ENCODE results near the gene SYT3. TPM values are rescaled to one million over a fixed set of nuclear protein-coding genes. Genes with fewer than 3 reads are reported as not detected.
"Not testable (repeated sequence)": the region's sequence is repeated elsewhere in the genome, so short reads cannot be mapped to it uniquely, and the experiment has no call there.

The SYT3 gene
- total RNA-seq, 2 experiments from 2014 or later, result not detected

- CTCF ChIA-PET, result no interaction called here
- Mint-ChIP-seq H3K4me3 (no peak overlapping the region), H3K36me3 (ENCODE audit: low read depth) (no peaks in the 10 kb centered on the region), H3K27ac (no peak overlapping the region), H3K9me3 (peaks cover 2% of the 10 kb centered on the region), H3K4me1 (ENCODE audit: low read depth) (no peaks in the 10 kb centered on the region), H3K27me3 (ENCODE audit: low read depth) (peaks cover 11% of the 10 kb centered on the region)
- intact Hi-C loops (cut with micrococcal nuclease), result no loop called here
- no peak for DNase-seq
Observed at GRCh38 chr19:50628146-50628545, 11.5 kb downstream of the SYT3 start.

GRCh38 chr19:50626795-50627194 is 12.9 kb downstream of the SYT3 start:
- H3K4me3 Mint-ChIP-seq, result no peak overlapping the region
- H3K36me3 Mint-ChIP-seq (ENCODE audit: low read depth), result no peaks in the 10 kb centered on the region
- CTCF ChIA-PET, result interaction anchor here (0.5 to 0.6 kb wide), 2 partner anchors 62 to 468 kb away, joined by 3 read pairs; no protein-coding TSS in a partner anchor
- H3K27ac Mint-ChIP-seq, result no peak overlapping the region
- DNase-seq, result no peak
- no peaks in the 10 kb centered on the region for H3K4me1 Mint-ChIP-seq (ENCODE audit: low read depth)
- H3K9me3 Mint-ChIP-seq, result no peaks in the 10 kb centered on the region
- peaks cover 8% of the 10 kb centered on the region for H3K27me3 Mint-ChIP-seq (ENCODE audit: low read depth)
- intact Hi-C loops (cut with micrococcal nuclease), result no loop called here

- H3K4me1 Mint-ChIP-seq (ENCODE audit: low read depth), result no peaks in the 10 kb centered on the region
- no peak overlapping the region for H3K4me3 Mint-ChIP-seq
- intact Hi-C loops (cut with micrococcal nuclease), result no loop called here
- DNase-seq, result no peak
- no peaks in the 10 kb centered on the region for H3K9me3 Mint-ChIP-seq
- H3K27me3 Mint-ChIP-seq (ENCODE audit: low read depth), result peaks cover 3% of the 10 kb centered on the region
- H3K36me3 Mint-ChIP-seq (ENCODE audit: low read depth), result no peaks in the 10 kb centered on the region
- CTCF ChIA-PET, result no interaction called here
- H3K27ac Mint-ChIP-seq, result no peak overlapping the region
Observed at GRCh38 chr19:50626011-50626410, 13.7 kb downstream of the SYT3 start.

- H3K36me3 Mint-ChIP-seq (ENCODE audit: low read depth), result no peaks in the 10 kb centered on the region
- intact Hi-C loops (cut with micrococcal nuclease), result no loop called here
- H3K4me3 Mint-ChIP-seq, result no peak overlapping the region
- no peak overlapping the region for H3K27ac Mint-ChIP-seq
- no peak for DNase-seq
- no peaks in the 10 kb centered on the region for H3K4me1 Mint-ChIP-seq (ENCODE audit: low read depth)
- CTCF ChIA-PET, result no interaction called here
- no peaks in the 10 kb centered on the region for H3K9me3 Mint-ChIP-seq
- H3K27me3 Mint-ChIP-seq (ENCODE audit: low read depth), result no peaks in the 10 kb centered on the region
Observed at GRCh38 chr19:50624949-50625600, 14.6 kb downstream of the SYT3 start.

- not testable (repeated sequence) for H3K36me3 Mint-ChIP-seq (ENCODE audit: low read depth)
Observed at GRCh38 chr19:50620394-50620906, 19.2 kb downstream of the SYT3 start.

GRCh38 chr19:50619184-50619583 is 20.5 kb downstream of the SYT3 start:
- H3K36me3 Mint-ChIP-seq (ENCODE audit: low read depth); CTCF ChIA-PET; H3K27me3 Mint-ChIP-seq (ENCODE audit: low read depth); H3K9me3 Mint-ChIP-seq; DNase-seq; H3K4me1 Mint-ChIP-seq (ENCODE audit: low read depth); H3K4me3 Mint-ChIP-seq; H3K27ac Mint-ChIP-seq; intact Hi-C loops (cut with micrococcal nuclease): not testable (repeated sequence)

More at GRCh38 chr19:50620394-50620906, 19.2 kb downstream of the SYT3 start:
- DNase-seq; H3K27me3 Mint-ChIP-seq (ENCODE audit: low read depth); H3K4me1 Mint-ChIP-seq (ENCODE audit: low read depth); H3K4me3 Mint-ChIP-seq; H3K27ac Mint-ChIP-seq; CTCF ChIA-PET; H3K9me3 Mint-ChIP-seq; intact Hi-C loops (cut with micrococcal nuclease): not testable (repeated sequence)

DNA sequence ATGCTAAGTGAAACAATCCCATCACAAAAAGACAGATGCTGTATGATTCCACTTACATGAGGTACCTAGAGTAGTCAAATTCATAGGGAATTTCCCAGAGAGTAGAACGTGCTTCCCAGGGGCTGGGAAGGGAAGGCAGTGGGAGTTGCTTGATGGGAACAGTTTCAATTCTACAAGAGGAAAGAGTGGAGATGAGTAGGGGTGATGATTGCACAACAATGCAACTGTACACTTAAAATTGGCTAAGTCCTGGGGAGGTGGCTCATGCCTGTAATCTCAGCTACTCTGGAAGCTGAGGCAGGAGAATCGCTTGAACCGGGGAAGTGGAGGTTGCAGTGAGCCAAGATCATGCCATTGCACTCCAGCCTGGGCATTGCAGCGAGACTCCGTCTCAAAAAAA is 21.3 kb downstream of the SYT3 start:
- DNase-seq; intact Hi-C loops (cut with micrococcal nuclease); H3K4me1 Mint-ChIP-seq (ENCODE audit: low read depth); H3K4me3 Mint-ChIP-seq; CTCF ChIA-PET; H3K36me3 Mint-ChIP-seq (ENCODE audit: low read depth); H3K27ac Mint-ChIP-seq; H3K27me3 Mint-ChIP-seq (ENCODE audit: low read depth); H3K9me3 Mint-ChIP-seq: not testable (repeated sequence)

GRCh38 chr19:50612504-50613404 is 26.9 kb downstream of the SYT3 start:
- H3K9me3 Mint-ChIP-seq; H3K36me3 Mint-ChIP-seq (ENCODE audit: low read depth); DNase-seq; intact Hi-C loops (cut with micrococcal nuclease); H3K4me1 Mint-ChIP-seq (ENCODE audit: low read depth); H3K27ac Mint-ChIP-seq; H3K4me3 Mint-ChIP-seq: not testable (repeated sequence)
- CTCF ChIA-PET, result interaction anchor here (0.6 kb wide), 1 partner anchor 384 kb away, joined by 3 read pairs; no protein-coding TSS in a partner anchor
- H3K27me3 Mint-ChIP-seq (ENCODE audit: low read depth), result peaks cover 19% of the 10 kb centered on the region

DNA sequence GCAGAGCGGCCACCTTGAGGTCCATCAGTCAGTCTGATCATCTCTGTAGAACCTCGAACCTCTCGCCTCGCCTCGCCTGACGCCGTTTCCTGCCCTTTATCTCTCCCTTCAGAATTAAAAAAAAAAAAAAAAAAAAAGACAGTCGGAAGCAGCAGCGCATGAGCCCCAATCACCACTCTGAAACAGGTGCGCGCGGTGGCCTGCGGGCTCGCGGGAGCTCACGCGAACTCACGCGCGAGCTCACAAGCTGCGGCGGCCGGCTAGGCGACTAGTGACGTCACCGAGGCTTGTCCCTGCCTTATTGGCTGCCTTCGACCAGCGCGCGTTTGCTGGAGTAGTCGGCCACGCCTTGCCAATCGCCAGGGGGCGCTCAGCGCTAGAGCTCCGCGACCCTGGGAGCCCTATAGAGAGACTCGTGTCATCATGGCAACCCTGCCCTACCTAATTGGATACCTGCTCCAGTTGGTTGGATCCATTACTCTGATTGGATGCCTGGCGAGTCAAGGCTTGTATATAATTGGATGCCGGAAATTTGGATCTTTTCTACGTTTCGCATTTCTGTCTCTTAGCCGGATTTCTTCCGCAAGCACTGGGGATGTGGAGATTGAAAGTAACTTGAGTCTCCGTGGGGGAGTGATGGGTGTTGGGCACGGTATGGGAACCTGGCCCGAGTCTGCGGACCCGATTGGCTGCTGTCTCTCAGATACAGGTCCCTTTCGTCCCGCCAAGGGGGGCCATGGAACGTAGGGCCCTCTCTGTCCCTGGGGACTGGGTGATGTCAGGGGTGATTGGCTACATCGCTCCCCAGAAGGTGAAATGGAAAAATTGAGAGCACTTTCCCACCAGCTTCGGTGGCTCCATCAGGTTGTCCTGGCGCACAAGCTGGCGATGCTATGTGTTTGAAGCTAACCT is 31.6 kb downstream of the SYT3 start:
- Mint-ChIP-seq H3K4me1 (ENCODE audit: low read depth) (peaks cover 10% of the 10 kb centered on the region), H3K27me3 (ENCODE audit: low read depth) (peaks cover 32% of the 10 kb centered on the region), H3K27ac (no peak overlapping the region), H3K4me3 (no peak overlapping the region), H3K36me3 (ENCODE audit: low read depth) (no peaks in the 10 kb centered on the region), H3K9me3 (no peaks in the 10 kb centered on the region)
- peak; percentile 91 for DNase-seq
- intact Hi-C loops (cut with micrococcal nuclease), result loop anchor here (2.0 kb wide), 3 partner anchors 51 to 315 kb away; no protein-coding TSS in a partner anchor
- CTCF ChIA-PET, result interaction anchor here (0.7 to 1.0 kb wide), 4 partner anchors 9 to 606 kb away, joined by 3 to 4 read pairs (median 3); no protein-coding TSS in a partner anchor

DNA sequence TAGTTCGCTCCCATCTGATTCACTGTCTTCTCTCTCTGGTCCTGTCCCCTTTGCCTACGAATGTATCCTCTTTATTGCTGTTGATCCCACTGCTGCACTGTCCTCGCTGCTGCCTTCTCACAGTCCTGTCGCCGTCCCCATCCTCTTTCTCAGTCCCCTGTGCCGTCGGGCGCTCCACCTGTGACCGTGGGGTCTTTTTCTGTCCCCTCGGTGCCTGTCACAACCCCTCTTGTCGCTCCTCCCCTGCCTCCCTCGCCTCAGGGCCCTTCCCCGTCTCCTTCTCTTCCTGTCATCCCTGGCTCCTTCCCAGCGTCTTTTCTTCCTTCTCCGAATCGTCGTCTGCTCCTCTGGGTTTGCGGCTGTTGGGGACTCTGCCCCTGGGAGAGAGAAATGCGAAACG is 32.3 kb downstream of the SYT3 start:
- Mint-ChIP-seq H3K27me3 (ENCODE audit: low read depth) (peaks cover 36% of the 10 kb centered on the region), H3K4me1 (ENCODE audit: low read depth) (peaks cover 10% of the 10 kb centered on the region), H3K9me3 (no peaks in the 10 kb centered on the region), H3K36me3 (ENCODE audit: low read depth) (no peaks in the 10 kb centered on the region), H3K27ac (no peak overlapping the region), H3K4me3 (no peak overlapping the region)
- no peak for DNase-seq
- CTCF ChIA-PET, result interaction anchor here (0.7 to 1.0 kb wide), 3 partner anchors 8 to 315 kb away, joined by 3 to 4 read pairs (median 3); no protein-coding TSS in a partner anchor
- intact Hi-C loops (cut with micrococcal nuclease), result no loop called here

DNA sequence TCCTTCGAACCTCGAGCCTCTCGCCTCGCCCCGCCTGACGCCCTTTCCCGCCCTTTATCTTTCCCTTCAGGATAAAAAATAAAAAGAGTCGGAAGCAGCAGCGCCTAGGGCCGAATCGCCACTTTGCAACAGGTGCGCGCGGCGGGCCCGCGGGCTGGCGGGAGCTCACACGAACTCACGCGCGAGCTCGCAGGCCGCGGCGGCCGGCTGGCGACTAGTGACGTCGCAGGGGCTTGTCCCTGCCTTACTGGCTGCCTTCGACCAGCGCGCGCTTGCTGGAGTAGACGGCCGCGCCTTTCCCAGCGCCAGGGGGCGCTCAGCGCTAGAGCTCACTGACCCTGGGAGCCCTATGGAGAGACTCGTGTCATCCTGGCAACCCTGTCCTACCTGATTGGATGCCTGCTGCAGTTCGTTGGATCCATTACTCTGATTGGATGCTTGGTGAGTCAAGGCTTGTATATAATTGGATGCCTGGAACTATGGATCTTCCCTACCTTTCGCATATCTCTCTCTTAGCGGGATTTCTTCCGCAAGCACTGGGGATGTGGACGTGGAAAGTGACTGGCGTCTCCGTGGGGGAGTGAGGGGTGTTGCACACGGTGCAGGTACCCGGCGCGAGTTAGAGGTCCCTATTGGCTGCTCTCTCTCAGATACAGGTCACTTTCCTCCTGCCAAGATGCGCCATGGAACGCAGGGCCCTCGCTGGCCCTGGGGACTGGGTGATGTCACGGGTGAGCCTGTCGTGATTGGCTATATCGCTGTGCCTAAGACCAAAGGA is 33.4 kb downstream of the SYT3 start:
- H3K9me3 Mint-ChIP-seq; H3K4me1 Mint-ChIP-seq (ENCODE audit: low read depth); H3K36me3 Mint-ChIP-seq (ENCODE audit: low read depth); DNase-seq; intact Hi-C loops (cut with micrococcal nuclease); H3K27ac Mint-ChIP-seq; H3K4me3 Mint-ChIP-seq: not testable (repeated sequence)
- H3K27me3 Mint-ChIP-seq (ENCODE audit: low read depth), result peaks cover 46% of the 10 kb centered on the region
- CTCF ChIA-PET, result interaction anchor here (0.7 kb wide), 1 partner anchor 52 kb away, joined by 3 read pairs; no protein-coding TSS in a partner anchor
